Peyer's patch (tissue), 4 donors: ENCODE results near the gene GRIK4. TPM values are rescaled to one million over a fixed set of nuclear protein-coding genes. Genes with fewer than 3 reads are reported as not detected.
"Not testable (repeated sequence)": the region's sequence is repeated elsewhere in the genome, so short reads cannot be mapped to it uniquely, and the experiment has no call there.

Experiments used
- DNase-seq, 3 donors: peaks; one replicate each; pipeline ENCODE4 v3.0.0-alpha.2; 2017 to 2019
- H3K27ac ChIP-seq, 4 donors: fragments of 200-600 bp; sonication (generic); one replicate each; pipeline ENCODE4 v1.5.1; 2016 to 2019
- H3K27me3 ChIP-seq, 2 donors: fragments of 200-600 bp; sonication (generic); one replicate each; pipeline ENCODE4 v1.5.1; 2019
- H3K36me3 ChIP-seq, 3 donors: fragments of 200-600 bp; sonication (generic); one replicate each; pipeline ENCODE4 v1.5.1; 2016 to 2019
- H3K4me1 ChIP-seq, 4 donors: fragments of 200-600 bp; sonication (generic); one replicate each; pipeline ENCODE4 v1.5.1; 2016 to 2019
- H3K4me3 ChIP-seq, 4 donors: fragments of 200-600 bp; sonication (generic); 1 replicate in 3 of 4; 2 replicates in 1 of 4; pipeline ENCODE4 v1.5.1; 2016 to 2019; ENCODE audit warnings: mild to moderate bottlenecking in 1 of 4
- H3K9me3 ChIP-seq, 4 donors: fragments of 200-600 bp; sonication (generic); one replicate each; pipeline ENCODE4 v1.5.1; 2016 to 2019; ENCODE audit warnings: mild to moderate bottlenecking in 1 of 4
- POLR2A ChIP-seq, 2 donors: fragments of 450-650 bp; IDR thresholded peaks; one replicate each; pipeline ENCODE4 v1.5.1; 2017; ENCODE audit warnings: antibody characterized with exemption in 2 of 2, mild to moderate bottlenecking in 2 of 2, moderate library complexity in 2 of 2
- total RNA-seq, 4 donors: library from RNA; depleted of rRNA; stranded (reverse); fragments of >200 nt; gene quantifications; one replicate each; pipeline ENCODE4 v1.1.0, GENCODE V29; 2016
- TF ChIP-seq, protein P1 (sequence below), 6 experiments: fragments of 450-650 bp in 4 of 6; fragments of 200-600 bp in 2 of 6; sonication (generic) in 1 of 6; IDR thresholded peaks; one replicate each; pipeline ENCODE4 v1.5.1; 2017 to 2019; ENCODE audit warnings: antibody characterized with exemption in 6 of 6, mild to moderate bottlenecking in 3 of 6, moderate library complexity in 1 of 6

GRIK4 gene
- total RNA-seq, 4 donors from 2014 or later, result 0.40 to 2.5 TPM; not detected in 2

DNA sequence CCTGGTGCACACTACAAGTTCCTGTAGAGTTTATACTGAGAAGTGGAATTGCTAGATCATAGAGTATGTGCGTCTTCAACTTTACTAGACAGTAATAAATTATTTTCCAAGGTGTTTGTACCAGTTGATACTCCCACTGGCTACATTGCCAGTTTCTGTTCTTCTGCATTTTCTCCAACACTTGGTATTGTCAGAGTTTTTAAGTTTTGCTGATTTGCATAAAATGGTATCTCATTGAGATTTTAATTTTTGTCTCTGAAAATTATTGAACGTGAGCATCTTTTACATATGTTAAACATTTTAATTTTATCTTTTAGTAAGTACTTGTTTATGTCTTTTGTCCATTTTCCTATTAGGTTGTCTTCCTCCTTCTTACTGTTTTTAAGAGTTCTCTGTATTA lies 519.6 kb downstream of the GRIK4 start:
- TF ChIP-seq, protein P1, sequence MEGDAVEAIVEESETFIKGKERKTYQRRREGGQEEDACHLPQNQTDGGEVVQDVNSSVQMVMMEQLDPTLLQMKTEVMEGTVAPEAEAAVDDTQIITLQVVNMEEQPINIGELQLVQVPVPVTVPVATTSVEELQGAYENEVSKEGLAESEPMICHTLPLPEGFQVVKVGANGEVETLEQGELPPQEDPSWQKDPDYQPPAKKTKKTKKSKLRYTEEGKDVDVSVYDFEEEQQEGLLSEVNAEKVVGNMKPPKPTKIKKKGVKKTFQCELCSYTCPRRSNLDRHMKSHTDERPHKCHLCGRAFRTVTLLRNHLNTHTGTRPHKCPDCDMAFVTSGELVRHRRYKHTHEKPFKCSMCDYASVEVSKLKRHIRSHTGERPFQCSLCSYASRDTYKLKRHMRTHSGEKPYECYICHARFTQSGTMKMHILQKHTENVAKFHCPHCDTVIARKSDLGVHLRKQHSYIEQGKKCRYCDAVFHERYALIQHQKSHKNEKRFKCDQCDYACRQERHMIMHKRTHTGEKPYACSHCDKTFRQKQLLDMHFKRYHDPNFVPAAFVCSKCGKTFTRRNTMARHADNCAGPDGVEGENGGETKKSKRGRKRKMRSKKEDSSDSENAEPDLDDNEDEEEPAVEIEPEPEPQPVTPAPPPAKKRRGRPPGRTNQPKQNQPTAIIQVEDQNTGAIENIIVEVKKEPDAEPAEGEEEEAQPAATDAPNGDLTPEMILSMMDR (IDR thresholded peaks at IDR 0.05), result no peak
- TF ChIP-seq POLR2A (IDR thresholded peaks at IDR 0.05), result no peak
- no peak for DNase-seq
- Histone ChIP-seq H3K4me3 (no peak overlapping the region), H3K9me3 (no peaks in the 10 kb centered on the region), H3K27ac (no peak overlapping the region), H3K27me3 (no peaks in the 10 kb centered on the region), H3K36me3 (no peaks in the 10 kb centered on the region), H3K4me1 (no peaks in the 10 kb centered on the region)

DNA sequence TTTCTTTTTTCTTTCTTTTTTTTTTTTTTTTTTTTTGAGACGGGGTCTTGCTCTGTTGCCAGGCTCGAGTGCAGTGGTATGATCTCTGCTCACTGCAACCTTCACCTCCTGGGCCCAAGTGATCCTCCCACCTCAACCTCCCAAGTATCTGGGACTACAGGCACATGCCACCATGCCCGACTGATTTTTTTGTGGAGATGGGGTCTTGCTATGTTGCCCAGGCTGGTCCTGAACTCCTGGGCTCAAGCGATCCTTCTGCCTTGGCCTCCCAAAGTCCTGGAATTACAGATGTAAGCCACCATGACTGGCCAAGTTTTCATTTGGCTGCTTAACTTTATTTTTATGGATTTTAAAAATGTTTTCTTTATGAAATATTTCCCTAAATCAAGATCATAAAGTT lies 520.1 kb downstream of the GRIK4 start:
- H3K4me3 ChIP-seq, H3K27ac ChIP-seq, H3K27me3 ChIP-seq, H3K36me3 ChIP-seq, H3K9me3 ChIP-seq, DNase-seq, H3K4me1 ChIP-seq: not testable (repeated sequence)

DNA sequence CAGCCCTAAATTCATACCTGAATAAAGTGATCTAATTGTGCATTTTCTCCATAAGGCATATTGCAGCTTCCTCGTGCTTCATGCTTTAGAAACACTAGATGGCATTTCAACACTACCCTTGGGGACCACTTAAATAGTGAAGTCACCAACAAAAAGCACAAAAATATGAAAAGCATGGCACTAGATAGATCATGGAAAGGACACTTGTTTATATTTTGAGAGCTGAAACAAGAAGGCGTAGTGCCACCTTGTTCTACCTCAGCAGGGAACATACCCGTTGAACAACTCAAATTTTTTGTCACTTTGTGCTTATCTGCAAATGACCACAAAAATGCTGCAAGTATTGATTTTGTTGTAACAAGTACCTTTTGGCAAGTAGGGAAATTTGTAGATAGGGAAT lies 521.0 kb downstream of the GRIK4 start:
- TF ChIP-seq, protein P1 (IDR thresholded peaks at IDR 0.05), result no peak
- TF ChIP-seq POLR2A (IDR thresholded peaks at IDR 0.05), result no peak
- no peaks in the 10 kb centered on the region for H3K27me3 ChIP-seq
- H3K36me3 ChIP-seq, result no peaks in the 10 kb centered on the region
- H3K9me3 ChIP-seq, result no peaks in the 10 kb centered on the region
- H3K27ac ChIP-seq, result no peak overlapping the region
- no peak overlapping the region for H3K4me3 ChIP-seq
- H3K4me1 ChIP-seq, result no peaks in the 10 kb centered on the region
- DNase-seq, result no peak

DNA sequence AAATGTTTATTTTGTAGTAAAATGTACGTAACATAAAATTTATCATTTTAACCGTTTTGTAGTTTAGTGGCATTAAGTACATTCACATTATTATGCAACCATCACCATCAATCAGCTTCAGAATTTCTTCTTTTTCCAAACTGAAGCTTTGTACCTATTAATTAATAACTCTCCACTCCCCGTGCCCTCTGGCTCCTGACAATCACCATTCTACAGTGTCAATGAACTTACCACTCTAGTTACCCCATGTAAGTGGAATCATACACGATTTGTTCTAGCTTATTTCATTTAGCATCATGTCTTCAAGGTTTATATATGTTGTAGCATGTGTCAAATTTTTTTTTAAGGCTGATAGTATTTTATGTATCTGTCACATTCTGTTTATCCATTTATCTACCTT lies 522.1 kb downstream of the GRIK4 start:
- Histone ChIP-seq H3K27me3 (no peaks in the 10 kb centered on the region), H3K36me3 (no peaks in the 10 kb centered on the region), H3K4me3 (no peak overlapping the region), H3K4me1 (no peaks in the 10 kb centered on the region), H3K9me3 (no peaks in the 10 kb centered on the region), H3K27ac (no peak overlapping the region)
- TF ChIP-seq, protein P1 (IDR thresholded peaks at IDR 0.05), result no peak
- no peak for TF ChIP-seq POLR2A (IDR thresholded peaks at IDR 0.05)
- no peak for DNase-seq

DNA sequence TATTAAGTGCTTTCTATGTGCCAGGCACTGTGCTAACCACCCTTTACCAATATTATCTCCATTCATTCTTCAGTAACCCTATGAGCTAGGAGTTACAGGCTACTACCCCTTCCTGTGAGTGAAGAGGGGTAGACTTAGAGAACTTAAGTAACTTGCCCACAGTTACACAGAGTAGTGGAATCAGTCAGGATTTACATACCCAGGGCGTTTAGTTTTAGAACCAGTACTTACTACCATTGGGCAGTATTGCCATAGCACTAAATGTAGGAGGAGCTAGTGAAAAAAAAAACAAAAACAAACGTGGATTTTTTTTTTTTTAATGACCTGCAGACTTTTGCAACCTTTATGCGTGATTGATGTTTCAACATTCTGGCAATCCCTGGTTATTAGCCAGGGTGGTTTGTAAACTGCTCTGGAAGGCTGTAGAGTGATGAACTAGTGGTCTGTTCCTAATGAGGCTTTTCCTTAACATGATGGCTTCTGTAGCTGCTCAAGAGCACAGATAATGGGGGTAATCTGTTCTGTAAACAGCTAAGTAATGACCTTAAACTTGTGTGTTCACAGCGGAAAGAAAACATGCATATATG lies 523.7 kb downstream of the GRIK4 start:
- no peaks in the 10 kb centered on the region for H3K9me3 ChIP-seq
- H3K27ac ChIP-seq, result no peak overlapping the region
- H3K4me3 ChIP-seq, result no peak overlapping the region
- no peaks in the 10 kb centered on the region for H3K4me1 ChIP-seq
- no peaks in the 10 kb centered on the region for H3K27me3 ChIP-seq
- H3K36me3 ChIP-seq, result no peaks in the 10 kb centered on the region
- TF ChIP-seq, protein P1 (IDR thresholded peaks at IDR 0.05), result no peak
- no peak for TF ChIP-seq POLR2A (IDR thresholded peaks at IDR 0.05)
- no peak for DNase-seq

DNA sequence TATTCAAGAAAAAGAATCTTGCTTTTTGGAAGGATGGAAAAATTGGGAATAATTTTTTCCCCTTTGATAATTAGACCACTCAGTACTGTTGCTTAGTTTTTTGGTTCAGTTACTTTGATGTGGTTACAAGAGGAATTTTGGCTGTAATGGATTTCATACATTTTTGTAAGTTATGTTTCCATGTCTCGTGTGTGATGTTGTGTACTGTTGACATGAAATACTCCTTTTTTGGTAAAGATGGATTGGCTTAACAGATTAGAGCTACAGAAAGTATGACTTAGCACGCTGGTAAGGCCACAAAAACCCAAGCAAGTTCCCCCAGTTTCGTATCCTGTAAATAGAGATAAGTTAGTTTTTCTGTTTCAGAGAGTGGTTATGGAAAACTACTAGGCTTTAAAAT lies 524.2 kb downstream of the GRIK4 start:
- Histone ChIP-seq H3K36me3 (no peaks in the 10 kb centered on the region), H3K4me3 (no peak overlapping the region), H3K4me1 (no peaks in the 10 kb centered on the region), H3K27me3 (no peaks in the 10 kb centered on the region), H3K9me3 (no peaks in the 10 kb centered on the region), H3K27ac (no peak overlapping the region)
- no peak for TF ChIP-seq POLR2A (IDR thresholded peaks at IDR 0.05)
- TF ChIP-seq, protein P1 (IDR thresholded peaks at IDR 0.05), result no peak
- no peak for DNase-seq
